MM.1S (cell line): ENCODE results near the gene ARMS2.

Experiments
- DNase-seq: peaks from one replicate; pipeline ENCODE4 v3.0.0-alpha.2; 2015
- H2AFZ ChIP-seq: fragments of 300-600 bp; sonication (generic); 2 replicates; pipeline ENCODE4 v1.6.0; 2016; ENCODE audit warnings: antibody characterized with exemption, low read length
- H3F3A ChIP-seq: fragments of 300-600 bp; sonication (generic); 2 replicates; pipeline ENCODE4 v1.6.1; 2016; ENCODE audit warnings: mild to moderate bottlenecking, antibody characterized with exemption, low read length, moderate library complexity, mixed read lengths; ENCODE audit not compliant: insufficient read depth
- H3K27ac ChIP-seq: fragments of 300-600 bp; sonication (generic); 2 replicates; pipeline ENCODE4 v1.5.1; 2016; ENCODE audit warnings: mild to moderate bottlenecking, low read length
- H3K27me3 ChIP-seq: fragments of 300-600 bp; sonication (generic); replicated peaks from 2 replicates; pipeline ENCODE4 v1.6.0; 2016; ENCODE audit warnings: low read length; ENCODE audit not compliant: insufficient read depth
- H3K36me3 ChIP-seq: fragments of 300-600 bp; sonication (generic); replicated peaks from 2 replicates; pipeline ENCODE4 v1.6.1; 2016; ENCODE audit warnings: mild to moderate bottlenecking, low read length, mixed read lengths; ENCODE audit not compliant: insufficient read depth
- H3K4me1 ChIP-seq: fragments of 300-600 bp; sonication (generic); 2 replicates; pipeline ENCODE4 v1.6.1; 2016; ENCODE audit warnings: low read length, mixed read lengths
- H3K4me2 ChIP-seq: fragments of 300-600 bp; sonication (generic); 2 replicates; pipeline ENCODE4 v1.6.0; 2016; ENCODE audit warnings: low read depth, low read length
- H3K4me3 ChIP-seq: fragments of 300-600 bp; sonication (generic); 2 replicates; pipeline ENCODE4 v1.5.1; 2016; ENCODE audit warnings: low read length, mixed read lengths
- H3K79me2 ChIP-seq: fragments of 300-600 bp; sonication (generic); 2 replicates; pipeline ENCODE4 v1.6.1; 2016; ENCODE audit warnings: mixed run types, low read length, mixed read lengths
- H3K9ac ChIP-seq: fragments of 300-600 bp; sonication (generic); 2 replicates; pipeline ENCODE4 v1.6.1; 2016; ENCODE audit warnings: low read length, mixed read lengths
- H3K9me2 ChIP-seq: fragments of 300-600 bp; sonication (generic); replicated peaks from 2 replicates; pipeline ENCODE4 v1.6.1; 2016; ENCODE audit warnings: mild to moderate bottlenecking, low read length, mixed read lengths; ENCODE audit not compliant: insufficient read depth
- H3K9me3 ChIP-seq: fragments of 300-600 bp; sonication (generic); replicated peaks from 2 replicates; pipeline ENCODE4 v1.6.1; 2016; ENCODE audit warnings: mild to moderate bottlenecking, low read length, mixed read lengths; ENCODE audit not compliant: insufficient read depth
- H4K20me1 ChIP-seq: fragments of 300-600 bp; sonication (generic); 2 replicates; pipeline ENCODE4 v1.6.1; 2016; ENCODE audit warnings: mild to moderate bottlenecking, low read length, moderate library complexity, mixed read lengths; ENCODE audit not compliant: insufficient read depth
- CTCF ChIP-seq: fragments of 300-600 bp; sonication (generic); IDR thresholded peaks from 2 replicates; pipeline ENCODE4 v1.5.1; 2016; ENCODE audit warnings: antibody characterized with exemption, low read length, mixed read lengths
- EZH2 ChIP-seq: fragments of 300-600 bp; sonication (generic); optimal IDR thresholded peaks from 2 replicates; pipeline ENCODE3; 2017; ENCODE audit warnings: low read depth, mild to moderate bottlenecking, antibody characterized with exemption, low read length, mixed read lengths
- EZH2phosphoT487 ChIP-seq: fragments of 300-600 bp; sonication (generic); IDR thresholded peaks from 2 replicates; pipeline ENCODE4 v1.6.1; 2018; ENCODE audit warnings: antibody characterized with exemption, low read length

The ARMS2 gene

GRCh38 chr10:122497241-122497640 is 42.8 kb downstream of the ARMS2 start:
- Histone ChIP-seq H3K36me3 (no peaks in the 10 kb centered on the region), H3K9me2 (no peaks in the 10 kb centered on the region), H3K9ac (no peak overlapping the region), H3K9me3 (no peaks in the 10 kb centered on the region), H3K79me2 (no peaks in the 10 kb centered on the region), H3K4me3 (no peak overlapping the region), H3K27me3 (no peaks in the 10 kb centered on the region), H3K4me1 (no peaks in the 10 kb centered on the region), H3K27ac (no peak overlapping the region), H2AFZ (no peak overlapping the region), H3F3A (no peaks in the 10 kb centered on the region), H3K4me2 (no peak overlapping the region), H4K20me1 (no peaks in the 10 kb centered on the region)
- no peak for DNase-seq
- TF ChIP-seq EZH2phosphoT487 (no peak), EZH2 (no peak), CTCF (no peak)

- Histone ChIP-seq H3F3A (no peaks in the 10 kb centered on the region), H3K9me2 (no peaks in the 10 kb centered on the region), H3K4me2 (no peak overlapping the region), H3K9ac (no peak overlapping the region), H3K27ac (no peak overlapping the region), H3K4me1 (no peaks in the 10 kb centered on the region), H3K27me3 (no peaks in the 10 kb centered on the region), H3K36me3 (no peaks in the 10 kb centered on the region), H4K20me1 (no peaks in the 10 kb centered on the region), H3K79me2 (no peaks in the 10 kb centered on the region), H3K9me3 (no peaks in the 10 kb centered on the region), H2AFZ (no peak overlapping the region), H3K4me3 (no peak overlapping the region)
- no peak for TF ChIP-seq CTCF
- TF ChIP-seq EZH2phosphoT487 = no peak
- no peak for TF ChIP-seq EZH2
- no peak for DNase-seq
Measured at GRCh38 chr10:122498521-122498920, 44.1 kb downstream of the ARMS2 start.

GRCh38 chr10:122499012-122499411 is 44.6 kb downstream of the ARMS2 start:
- H3K79me2 ChIP-seq = no peaks in the 10 kb centered on the region
- H3K4me2 ChIP-seq = no peak overlapping the region
- no peak overlapping the region for H3K27ac ChIP-seq
- H2AFZ ChIP-seq = no peak overlapping the region
- no peaks in the 10 kb centered on the region for H3K27me3 ChIP-seq
- no peak overlapping the region for H3K4me3 ChIP-seq
- H4K20me1 ChIP-seq = no peaks in the 10 kb centered on the region
- no peaks in the 10 kb centered on the region for H3K9me3 ChIP-seq
- TF ChIP-seq EZH2phosphoT487 = no peak
- TF ChIP-seq EZH2 = no peak
- no peak for TF ChIP-seq CTCF
- H3K4me1 ChIP-seq = no peaks in the 10 kb centered on the region
- no peaks in the 10 kb centered on the region for H3K9me2 ChIP-seq
- no peak for DNase-seq
- H3F3A ChIP-seq = no peaks in the 10 kb centered on the region
- H3K36me3 ChIP-seq = no peaks in the 10 kb centered on the region
- H3K9ac ChIP-seq = no peak overlapping the region
